Panc1 (cell line): ENCODE results near the gene FGF9. TPM values are rescaled to one million over a fixed set of nuclear protein-coding genes. Genes with fewer than 3 reads are reported as not detected.

ENCODE experiments used
- ATAC-seq: fragments of 200-7000 bp; cut with Tn5 transposase; 2 replicates; pipeline ENCODE4 v1.9.1; 2020; ENCODE audit warnings: mild to moderate bottlenecking, moderate library complexity
- BruUV-seq: library from RNA; stranded (reverse); fragments of 400-500 nt; replicated peaks from 2 replicates; lab custom pipeline; 2021; lab: Mats Ljungman, UMichigan
- CTCF ChIA-PET: fragments of 300-600 bp; sonication (Branson Sonifier 250); formaldehyde crosslinking; loops from one replicate; lab custom pipeline; 2022; ENCODE audit warnings: antibody characterized with exemption; lab: Charles Lee
- POLR2A ChIA-PET: fragments of 300-600 bp; sonication (Branson Sonifier 250); formaldehyde crosslinking; loops from one replicate; lab custom pipeline; 2022; ENCODE audit warnings: antibody characterized with exemption; lab: Charles Lee
- DNase-seq: peaks from one replicate; pipeline ENCODE4 v3.0.0-alpha.2; 2010; ENCODE audit warnings: low read depth, low spot score
- H3K27ac ChIP-seq: 2 replicates; pipeline ENCODE4 v1.5.1; 2011; ENCODE audit warnings: mild to moderate bottlenecking, low read length, inconsistent platforms
- H3K27me3 ChIP-seq: fragments of 200-500 bp; sonication (Bioruptor generic); 2 replicates; pipeline ENCODE4 v1.6.0; 2014; ENCODE audit warnings: low read length, inconsistent platforms; ENCODE audit not compliant: control insufficient read depth, insufficient read depth
- H3K36me3 ChIP-seq: fragments of 200-500 bp; sonication (Bioruptor generic); 2 replicates; pipeline ENCODE4 v1.5.1; 2014; ENCODE audit warnings: inconsistent platforms, mild to moderate bottlenecking, low read length, moderate library complexity; ENCODE audit not compliant: control insufficient read depth, insufficient read depth
- H3K4me1 ChIP-seq: 2 replicates; pipeline ENCODE4 v1.5.1; 2011; ENCODE audit warnings: inconsistent platforms, mild to moderate bottlenecking, low read length, moderate library complexity; ENCODE audit not compliant: control insufficient read depth, insufficient read depth
- H3K4me3 ChIP-seq, 2 experiments: 2 replicates each; pipeline ENCODE4 v1.5.1; 2011 to 2012; ENCODE audit warnings: low read depth in 2 of 2, low read length in 2 of 2, mild to moderate bottlenecking in 2 of 2, inconsistent platforms in 1 of 2, moderate library complexity in 1 of 2
- H3K9me3 ChIP-seq: fragments of 200-500 bp; sonication (Bioruptor generic); 2 replicates; pipeline ENCODE4 v1.5.1; 2014; ENCODE audit warnings: low read depth, mild to moderate bottlenecking, inconsistent platforms, low read length, moderate library complexity; ENCODE audit not compliant: control insufficient read depth, insufficient read depth
- POLR2AphosphoS5 ChIP-seq: IDR thresholded peaks from 2 replicates; pipeline ENCODE4 v1.6.1; 2012; ENCODE audit warnings: mild to moderate bottlenecking, low read depth, low read length, moderate library complexity
- SIN3A ChIP-seq: IDR thresholded peaks from 2 replicates; pipeline ENCODE4 v1.6.1; 2012; ENCODE audit warnings: low read depth, mild to moderate bottlenecking, low read length, moderate library complexity, borderline replicate concordance; ENCODE audit not compliant: insufficient read depth
- TCF7L2 ChIP-seq: IDR thresholded peaks from 2 replicates; pipeline ENCODE4 v1.6.1; 2011; ENCODE audit warnings: mild to moderate bottlenecking, low read depth, low read length, inconsistent platforms
- in situ Hi-C: cut with HindIII; loops from 2 replicates; pipeline ENCODE4 v1.10.0; 2016; ENCODE audit warnings: low sequenced_read_pairs, low pct_unique_long_range_greater_than_20kb
- intact Hi-C: fragments of 100-400 bp; cut with micrococcal nuclease; formaldehyde crosslinking; loops from one replicate; pipeline ENCODE4 v1.10.0; 2022; ENCODE audit not compliant: unreplicated experiment
- total RNA-seq: library from RNA; stranded (reverse); gene quantifications from one replicate; pipeline ENCODE4 v1.2.1, GENCODE V29; 2021; ENCODE audit not compliant: unreplicated experiment
- TF ChIP-seq, protein P1 (sequence below), 2 experiments: IDR thresholded peaks; 2 replicates each; pipeline ENCODE4 v1.6.1; 2011 to 2012; ENCODE audit warnings: low read depth in 2 of 2, control low read depth in 1 of 2, low read length in 1 of 2, mild to moderate bottlenecking in 1 of 2, moderate library complexity in 1 of 2; ENCODE audit not compliant: insufficient read depth in 1 of 2
- TF ChIP-seq, protein P2 (sequence below): fragments of 450-650 bp; IDR thresholded peaks from 2 replicates; pipeline ENCODE4 v1.5.1; 2017; ENCODE audit warnings: mild to moderate bottlenecking

Gene FGF9
- total RNA-seq, 1 experiment from 2014 or later = not detected

- peak; percentile 5 for DNase-seq
- intact Hi-C loops = no loop called here
Observed at GRCh38 chr13:21703846-21704245, 33.0 kb downstream of the FGF9 start.

GRCh38 chr13:21707586-21707985 lies 36.7 kb downstream of the FGF9 start:
- no TSS peak for BruUV-seq
- Histone ChIP-seq H3K27me3 (no peaks in the 10 kb centered on the region; the same call in 1 of the 2 replicates), H3K36me3 (no peaks in the 10 kb centered on the region), H3K9me3 (no peaks in the 10 kb centered on the region), H3K4me3 (no peak overlapping the region), H3K27ac (no peak overlapping the region), H3K4me1 (no peaks in the 10 kb centered on the region)
- intact Hi-C loops = no loop called here
- TF ChIP-seq SIN3A = no peak
- TF ChIP-seq, protein P1, sequence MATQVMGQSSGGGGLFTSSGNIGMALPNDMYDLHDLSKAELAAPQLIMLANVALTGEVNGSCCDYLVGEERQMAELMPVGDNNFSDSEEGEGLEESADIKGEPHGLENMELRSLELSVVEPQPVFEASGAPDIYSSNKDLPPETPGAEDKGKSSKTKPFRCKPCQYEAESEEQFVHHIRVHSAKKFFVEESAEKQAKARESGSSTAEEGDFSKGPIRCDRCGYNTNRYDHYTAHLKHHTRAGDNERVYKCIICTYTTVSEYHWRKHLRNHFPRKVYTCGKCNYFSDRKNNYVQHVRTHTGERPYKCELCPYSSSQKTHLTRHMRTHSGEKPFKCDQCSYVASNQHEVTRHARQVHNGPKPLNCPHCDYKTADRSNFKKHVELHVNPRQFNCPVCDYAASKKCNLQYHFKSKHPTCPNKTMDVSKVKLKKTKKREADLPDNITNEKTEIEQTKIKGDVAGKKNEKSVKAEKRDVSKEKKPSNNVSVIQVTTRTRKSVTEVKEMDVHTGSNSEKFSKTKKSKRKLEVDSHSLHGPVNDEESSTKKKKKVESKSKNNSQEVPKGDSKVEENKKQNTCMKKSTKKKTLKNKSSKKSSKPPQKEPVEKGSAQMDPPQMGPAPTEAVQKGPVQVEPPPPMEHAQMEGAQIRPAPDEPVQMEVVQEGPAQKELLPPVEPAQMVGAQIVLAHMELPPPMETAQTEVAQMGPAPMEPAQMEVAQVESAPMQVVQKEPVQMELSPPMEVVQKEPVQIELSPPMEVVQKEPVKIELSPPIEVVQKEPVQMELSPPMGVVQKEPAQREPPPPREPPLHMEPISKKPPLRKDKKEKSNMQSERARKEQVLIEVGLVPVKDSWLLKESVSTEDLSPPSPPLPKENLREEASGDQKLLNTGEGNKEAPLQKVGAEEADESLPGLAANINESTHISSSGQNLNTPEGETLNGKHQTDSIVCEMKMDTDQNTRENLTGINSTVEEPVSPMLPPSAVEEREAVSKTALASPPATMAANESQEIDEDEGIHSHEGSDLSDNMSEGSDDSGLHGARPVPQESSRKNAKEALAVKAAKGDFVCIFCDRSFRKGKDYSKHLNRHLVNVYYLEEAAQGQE (IDR thresholded peaks at IDR 0.05; ENCODE audit: insufficient read depth in 1 of 2, low read depth in 2 of 2, low read length in 1 of 2) = no peak
- TF ChIP-seq, protein P2, sequence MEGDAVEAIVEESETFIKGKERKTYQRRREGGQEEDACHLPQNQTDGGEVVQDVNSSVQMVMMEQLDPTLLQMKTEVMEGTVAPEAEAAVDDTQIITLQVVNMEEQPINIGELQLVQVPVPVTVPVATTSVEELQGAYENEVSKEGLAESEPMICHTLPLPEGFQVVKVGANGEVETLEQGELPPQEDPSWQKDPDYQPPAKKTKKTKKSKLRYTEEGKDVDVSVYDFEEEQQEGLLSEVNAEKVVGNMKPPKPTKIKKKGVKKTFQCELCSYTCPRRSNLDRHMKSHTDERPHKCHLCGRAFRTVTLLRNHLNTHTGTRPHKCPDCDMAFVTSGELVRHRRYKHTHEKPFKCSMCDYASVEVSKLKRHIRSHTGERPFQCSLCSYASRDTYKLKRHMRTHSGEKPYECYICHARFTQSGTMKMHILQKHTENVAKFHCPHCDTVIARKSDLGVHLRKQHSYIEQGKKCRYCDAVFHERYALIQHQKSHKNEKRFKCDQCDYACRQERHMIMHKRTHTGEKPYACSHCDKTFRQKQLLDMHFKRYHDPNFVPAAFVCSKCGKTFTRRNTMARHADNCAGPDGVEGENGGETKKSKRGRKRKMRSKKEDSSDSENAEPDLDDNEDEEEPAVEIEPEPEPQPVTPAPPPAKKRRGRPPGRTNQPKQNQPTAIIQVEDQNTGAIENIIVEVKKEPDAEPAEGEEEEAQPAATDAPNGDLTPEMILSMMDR = no peak
- TF ChIP-seq TCF7L2 = no peak
- no peak for TF ChIP-seq POLR2AphosphoS5
- DNase-seq (no peak), ATAC-seq (no peak)
- ChIA-PET POLR2A (no interaction called here), CTCF (no interaction called here)
- in situ Hi-C loops = no loop called here

More at GRCh38 chr13:21703846-21704245, 33.0 kb downstream of the FGF9 start:
- no peak overlapping the region for H3K27ac ChIP-seq
- H3K9me3 ChIP-seq = no peaks in the 10 kb centered on the region
- ChIA-PET CTCF (no interaction called here), POLR2A (no interaction called here)
- H3K27me3 ChIP-seq = peaks cover 2% of the 10 kb centered on the region
- no peaks in the 10 kb centered on the region for H3K4me1 ChIP-seq
- H3K36me3 ChIP-seq = no peaks in the 10 kb centered on the region
- TF ChIP-seq POLR2AphosphoS5 = no peak
- TF ChIP-seq SIN3A = no peak
- TF ChIP-seq, protein P1 (IDR thresholded peaks at IDR 0.05; ENCODE audit: insufficient read depth in 1 of 2, low read depth in 2 of 2, low read length in 1 of 2) = no peak
- TF ChIP-seq, protein P2 = no peak
- TF ChIP-seq TCF7L2 = no peak
- in situ Hi-C loops = no loop called here
- no peak for ATAC-seq
- no peak overlapping the region for H3K4me3 ChIP-seq
- no TSS peak for BruUV-seq
